Sciatic nerve (tissue), 2 donors: Measurements from ENCODE around the gene MARS2. TPM values are rescaled to one million over a fixed set of nuclear protein-coding genes. Genes with fewer than 3 reads are reported as not detected.
A peak's percentile ranks its signal among the peaks of the same experiment; 100 is the strongest.
"Not testable (repeated sequence)": the region's sequence is repeated elsewhere in the genome, so short reads cannot be mapped to it uniquely, and the experiment has no call there.

ENCODE experiments used
- ATAC-seq: fragments of 200-7000 bp; cut with Tn5 transposase; one replicate; pipeline ENCODE4 v1.9.1; 2020; ENCODE audit warnings: mild to moderate bottlenecking, moderate library complexity
- DNase-seq: peaks from one replicate; pipeline ENCODE4 v3.0.0-alpha.2; 2020; ENCODE audit warnings: low spot score
- intact Hi-C: fragments of 100-400 bp; cut with DNase I; formaldehyde crosslinking; loops from one replicate; pipeline ENCODE4 v1.14.2; 2022
- total RNA-seq: library from RNA; stranded (reverse); fragmentation: NEBNext Ultra II Directional; extraction: Animal tissue kit (Norgen Biotek cat#: 25700); gene quantifications from one replicate; pipeline ENCODE4 v1.2.1, GENCODE V29; 2021
- donor health status: DM: no; HTN: no; CAD: no.
- donor health status: DM: no; HTN: no; CAD: no.

The MARS2 gene
- total RNA-seq, 1 donor from 2014 or later: 3.1 TPM

DNA sequence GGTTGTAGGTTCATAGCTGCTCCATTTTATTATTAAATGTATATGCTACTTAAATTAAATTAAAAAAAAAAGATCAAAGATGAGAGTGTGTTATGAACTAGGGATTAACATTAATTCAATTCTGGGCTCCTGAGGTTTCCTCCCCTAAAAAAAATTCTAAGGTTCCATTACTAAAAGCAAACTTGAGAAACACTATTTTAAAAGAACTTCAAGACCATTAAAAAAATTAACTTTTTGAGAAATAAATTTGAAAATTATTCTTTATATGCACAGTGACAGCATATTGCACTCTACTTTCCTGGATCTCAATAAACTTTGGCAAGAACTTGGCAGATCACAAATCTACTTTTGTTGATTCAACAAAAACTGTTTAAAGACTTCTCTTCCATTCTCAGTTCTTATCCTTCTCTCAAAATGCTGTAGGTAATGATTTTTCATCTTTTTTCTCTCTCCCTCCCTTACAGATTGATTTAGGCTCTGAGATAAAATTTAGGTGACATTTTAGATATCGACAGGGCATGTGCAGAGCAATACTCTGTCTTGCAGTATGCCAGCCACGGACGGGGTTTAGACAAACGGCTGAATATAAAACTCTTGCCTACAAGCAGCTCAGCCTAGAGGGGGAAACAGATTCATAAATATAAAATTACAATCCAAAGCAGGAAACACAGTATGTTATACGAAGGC is 592 bp upstream of the MARS2 start:
- intact Hi-C loops: loop anchor here (10.0 kb wide), 1 partner anchor 210 kb away; the partner anchor contains the start of gene HSPD1
- ATAC-seq (peak; percentile 52), DNase-seq (no peak)

DNA sequence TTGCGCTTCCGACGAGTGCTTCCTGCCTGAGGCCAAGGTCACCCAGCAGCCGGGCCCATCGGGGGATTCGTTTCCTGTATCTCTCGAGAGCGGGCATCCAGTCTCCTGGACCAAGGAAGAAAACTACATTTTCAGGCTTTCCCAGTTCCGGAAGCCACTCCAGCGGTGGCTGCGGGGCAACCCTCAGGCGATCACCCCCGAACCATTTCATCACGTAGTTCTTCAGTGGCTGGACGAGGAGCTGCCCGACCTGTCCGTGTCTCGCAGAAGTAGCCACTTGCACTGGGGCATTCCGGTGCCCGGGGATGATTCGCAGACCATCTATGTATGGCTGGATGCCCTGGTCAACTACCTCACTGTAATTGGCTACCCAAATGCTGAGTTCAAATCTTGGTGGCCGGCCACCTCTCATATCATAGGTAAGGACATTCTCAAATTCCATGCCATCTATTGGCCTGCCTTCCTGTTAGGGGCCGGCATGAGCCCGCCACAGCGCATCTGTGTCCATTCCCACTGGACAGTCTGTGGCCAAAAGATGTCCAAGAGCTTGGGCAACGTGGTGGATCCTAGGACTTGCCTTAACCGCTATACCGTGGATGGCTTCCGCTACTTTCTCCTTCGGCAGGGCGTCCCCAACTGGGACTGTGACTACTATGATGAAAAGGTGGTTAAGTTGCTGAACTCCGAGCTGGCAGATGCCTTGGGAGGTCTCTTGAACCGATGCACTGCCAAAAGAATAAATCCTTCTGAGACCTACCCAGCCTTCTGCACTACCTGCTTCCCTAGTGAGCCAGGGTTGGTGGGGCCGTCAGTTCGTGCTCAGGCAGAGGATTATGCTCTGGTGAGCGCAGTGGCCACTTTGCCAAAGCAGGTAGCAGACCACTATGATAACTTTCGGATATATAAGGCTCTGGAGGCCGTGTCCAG is 1.0 kb downstream of the MARS2 start:
- intact Hi-C loops: loop anchor here (10.0 kb wide), 1 partner anchor 211 kb away; the partner anchor contains the start of gene HSPD1
- ATAC-seq (peak; percentile 2), DNase-seq (no peak)

DNA sequence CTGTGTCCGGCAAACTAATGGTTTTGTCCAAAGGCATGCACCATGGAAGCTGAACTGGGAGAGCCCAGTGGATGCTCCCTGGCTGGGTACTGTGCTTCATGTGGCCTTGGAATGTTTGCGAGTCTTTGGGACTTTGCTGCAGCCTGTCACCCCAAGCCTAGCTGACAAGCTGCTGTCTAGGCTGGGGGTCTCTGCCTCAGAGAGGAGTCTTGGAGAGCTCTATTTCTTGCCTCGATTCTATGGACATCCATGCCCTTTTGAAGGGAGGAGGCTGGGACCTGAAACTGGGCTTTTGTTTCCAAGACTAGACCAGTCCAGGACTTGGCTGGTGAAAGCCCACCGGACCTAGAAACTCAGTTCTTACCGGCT is 1.7 kb downstream of the MARS2 start:
- intact Hi-C loops: loop anchor here (10.0 kb wide), 1 partner anchor 212 kb away; the partner anchor contains the start of gene HSPD1
- no peak for DNase-seq
- ATAC-seq: no peak

DNA sequence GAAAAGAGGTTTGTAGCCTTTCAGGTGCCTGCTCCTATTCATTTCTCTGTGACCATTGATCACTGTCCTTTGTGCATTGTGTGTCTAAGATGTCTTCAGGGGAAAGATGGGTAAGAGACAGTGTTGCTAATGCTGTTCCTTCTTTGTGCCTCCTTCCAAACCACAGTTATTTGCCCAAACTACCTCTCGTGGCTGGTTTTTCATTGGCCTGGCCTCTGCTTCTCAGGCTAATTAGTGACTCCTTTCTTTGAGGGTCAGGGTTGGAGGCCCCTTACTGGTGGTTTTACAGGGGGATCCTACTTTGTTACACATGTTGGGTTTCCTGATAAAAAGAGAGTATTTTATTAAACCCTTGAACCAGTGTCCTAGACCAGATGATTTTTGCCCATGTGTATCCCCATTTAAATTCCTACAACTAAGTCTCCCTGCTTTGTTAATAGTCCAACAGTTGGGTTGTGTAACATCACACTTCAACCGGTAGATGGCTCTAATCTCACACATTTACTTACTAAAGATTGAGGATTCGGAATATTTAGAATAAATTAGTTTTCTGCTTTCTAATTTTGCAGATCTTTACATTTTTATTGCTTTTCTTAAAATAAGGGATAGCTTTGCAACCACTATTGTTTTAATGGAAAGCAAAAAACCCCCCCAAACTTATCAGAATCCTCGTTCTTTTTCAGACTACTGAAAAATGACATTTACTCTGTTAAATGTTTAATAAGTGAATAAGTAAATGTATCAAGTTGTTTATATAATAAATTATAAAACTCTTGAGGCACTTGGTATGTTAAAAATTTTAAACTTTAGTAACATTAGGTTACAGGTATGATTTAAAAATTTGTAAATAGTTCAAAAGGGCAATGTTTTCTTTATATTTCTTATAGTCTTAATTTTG is 2.4 kb downstream of the MARS2 start:
- DNase-seq (no peak), ATAC-seq (no peak)
- intact Hi-C loops: loop anchor here (10.0 kb wide), 1 partner anchor 213 kb away; the partner anchor contains the start of gene HSPD1

DNA sequence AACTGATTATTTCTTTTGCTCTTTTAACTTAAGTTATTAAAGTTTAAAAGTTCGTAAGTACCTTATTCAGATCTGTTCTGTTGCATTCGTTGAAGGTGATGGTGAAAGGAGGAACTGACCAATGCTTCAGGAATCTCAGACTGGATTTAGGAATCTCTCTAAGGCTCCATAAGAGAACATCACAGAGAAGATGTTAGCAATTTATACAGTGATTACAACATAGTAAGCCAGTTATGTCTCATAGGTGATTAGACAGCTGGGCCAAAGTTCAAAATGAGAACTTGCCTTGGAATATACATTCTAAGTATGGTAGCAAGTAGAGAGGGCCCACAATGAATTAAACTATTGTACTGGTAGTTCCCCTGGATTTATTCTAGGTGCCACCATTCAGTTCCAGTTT is 3.2 kb downstream of the MARS2 start:
- intact Hi-C loops: loop anchor here (10.0 kb wide), 1 partner anchor 214 kb away; the partner anchor contains the start of gene HSPD1
- no peak for DNase-seq
- no peak for ATAC-seq

DNA sequence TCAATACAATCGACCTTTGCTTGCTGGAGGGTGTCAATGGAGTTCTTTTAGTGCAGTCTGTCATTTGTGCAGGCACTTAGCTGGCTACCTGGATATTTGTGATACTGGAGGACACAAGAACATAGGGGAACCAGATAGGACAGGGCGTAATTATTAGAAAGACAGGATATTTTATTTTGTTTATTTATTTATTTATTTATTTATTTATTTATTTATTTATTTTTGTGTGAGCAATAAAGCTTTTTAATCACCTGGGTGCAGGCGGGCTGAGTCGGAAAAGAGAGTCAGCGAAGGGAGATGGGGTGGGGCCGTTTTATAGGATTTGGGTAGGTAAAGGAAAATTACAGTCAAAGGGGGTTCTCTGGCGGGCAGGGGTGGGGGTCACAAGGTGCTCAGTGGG is 4.0 kb downstream of the MARS2 start:
- ATAC-seq, DNase-seq: not testable (repeated sequence)
- intact Hi-C loops: loop anchor here (10.0 kb wide), 1 partner anchor 214 kb away; the partner anchor contains the start of gene HSPD1

DNA sequence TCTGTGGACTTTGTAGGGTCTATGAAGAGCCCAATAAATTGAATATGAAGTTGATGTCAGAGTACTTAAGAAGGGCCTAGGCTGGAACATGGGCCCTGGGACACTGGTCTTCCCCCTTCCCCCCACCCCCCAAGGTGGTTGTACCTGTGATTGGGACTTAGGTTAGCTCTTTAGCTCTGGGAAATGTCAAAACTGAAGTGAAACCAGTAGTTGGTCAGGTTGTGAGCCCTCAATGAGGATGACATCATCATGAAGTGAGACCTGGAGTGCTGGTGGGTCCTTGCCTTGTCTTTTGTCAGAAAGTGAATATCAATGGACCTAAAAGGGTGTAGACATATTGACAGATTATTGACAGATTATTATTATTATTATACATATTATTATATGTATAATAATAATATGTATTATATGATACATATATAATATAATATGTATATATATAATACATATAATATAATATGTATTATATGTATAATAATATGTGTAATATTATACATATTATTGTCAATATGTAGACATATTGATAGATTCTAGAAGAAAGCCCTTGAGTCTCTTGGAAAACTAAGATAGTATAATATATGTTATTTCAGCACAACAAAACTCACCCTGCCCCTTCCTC is 5.4 kb downstream of the MARS2 start:
- intact Hi-C loops: no loop called here
- DNase-seq: no peak
- no peak for ATAC-seq

DNA sequence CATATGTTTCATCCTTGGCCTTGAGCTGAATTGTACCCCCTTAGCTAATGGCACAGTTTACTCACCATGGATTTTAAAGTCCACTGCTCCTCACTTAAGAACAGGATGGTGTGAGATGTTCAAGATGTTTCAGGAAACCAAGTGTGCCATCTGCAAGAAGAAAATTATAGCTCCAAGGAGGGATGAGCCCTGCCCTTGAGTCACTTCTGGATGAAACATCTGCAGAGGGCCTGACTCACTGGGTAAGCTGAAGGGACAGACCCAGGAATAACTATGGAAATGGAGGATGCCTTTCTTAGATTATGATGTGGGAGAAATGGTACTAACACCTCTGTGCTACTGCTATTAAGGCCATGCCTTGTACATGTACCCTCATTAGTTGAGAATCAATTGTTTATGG is 6.4 kb downstream of the MARS2 start:
- intact Hi-C loops: no loop called here
- no peak for DNase-seq
- no peak for ATAC-seq

DNA sequence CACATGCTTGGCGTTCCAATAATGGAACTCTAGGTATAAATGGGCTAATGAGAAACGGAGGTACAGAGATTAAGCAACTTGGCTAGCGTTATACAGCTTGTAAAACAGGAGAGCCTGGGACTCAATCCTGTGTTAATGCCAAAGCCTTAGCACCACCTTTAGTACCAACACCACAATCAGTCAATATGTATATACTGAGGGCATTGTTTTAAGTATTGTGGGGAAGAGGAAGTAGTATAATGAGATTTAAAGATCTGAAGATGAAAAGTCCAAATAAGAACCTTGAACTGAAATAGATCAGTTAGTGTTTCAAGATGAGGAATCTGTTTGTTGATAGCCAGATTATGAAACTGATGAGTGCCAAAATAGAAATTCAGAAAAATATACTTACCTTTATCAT is 8.1 kb downstream of the MARS2 start:
- intact Hi-C loops: no loop called here
- ATAC-seq: no peak
- DNase-seq: no peak

DNA sequence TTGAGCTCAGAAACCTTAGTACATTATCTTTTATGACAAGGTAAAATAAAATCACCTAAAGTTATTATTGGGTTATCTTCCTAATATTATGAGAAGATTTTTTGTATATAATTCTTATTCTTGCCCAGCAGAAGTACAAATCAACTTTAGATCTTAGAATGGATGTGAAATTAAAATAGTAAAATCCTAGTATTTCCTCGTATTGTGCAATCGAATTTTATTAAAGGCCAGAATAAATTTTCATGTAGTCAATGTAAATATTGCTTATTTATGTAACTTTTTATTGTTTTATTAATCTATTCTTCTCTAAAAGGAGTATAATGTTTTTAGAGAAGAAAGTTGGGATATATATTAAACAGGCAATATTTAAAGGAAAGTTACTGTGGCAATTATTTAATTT is 12.7 kb downstream of the MARS2 start:
- intact Hi-C loops: no loop called here
- ATAC-seq (no peak), DNase-seq (no peak)

DNA sequence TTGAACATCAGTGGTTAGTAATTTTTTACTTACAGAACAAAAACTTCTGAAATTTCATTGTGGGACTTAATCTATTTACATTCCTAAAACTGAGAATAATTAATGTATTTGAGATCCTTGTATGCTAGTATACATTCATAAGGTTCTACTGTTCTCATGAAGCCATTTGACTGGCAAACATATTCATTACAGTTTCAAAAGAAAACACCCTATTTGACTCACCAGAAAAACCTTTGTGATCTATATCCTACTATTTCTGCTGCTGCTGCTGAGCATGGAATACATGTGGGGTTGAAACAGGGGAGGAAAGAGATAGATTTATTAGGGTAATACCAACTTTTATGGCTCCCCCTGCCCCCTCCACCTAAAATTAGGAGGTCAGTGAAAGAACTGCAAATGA is 21.8 kb downstream of the MARS2 start:
- intact Hi-C loops: no loop called here
- DNase-seq: no peak
- no peak for ATAC-seq

DNA sequence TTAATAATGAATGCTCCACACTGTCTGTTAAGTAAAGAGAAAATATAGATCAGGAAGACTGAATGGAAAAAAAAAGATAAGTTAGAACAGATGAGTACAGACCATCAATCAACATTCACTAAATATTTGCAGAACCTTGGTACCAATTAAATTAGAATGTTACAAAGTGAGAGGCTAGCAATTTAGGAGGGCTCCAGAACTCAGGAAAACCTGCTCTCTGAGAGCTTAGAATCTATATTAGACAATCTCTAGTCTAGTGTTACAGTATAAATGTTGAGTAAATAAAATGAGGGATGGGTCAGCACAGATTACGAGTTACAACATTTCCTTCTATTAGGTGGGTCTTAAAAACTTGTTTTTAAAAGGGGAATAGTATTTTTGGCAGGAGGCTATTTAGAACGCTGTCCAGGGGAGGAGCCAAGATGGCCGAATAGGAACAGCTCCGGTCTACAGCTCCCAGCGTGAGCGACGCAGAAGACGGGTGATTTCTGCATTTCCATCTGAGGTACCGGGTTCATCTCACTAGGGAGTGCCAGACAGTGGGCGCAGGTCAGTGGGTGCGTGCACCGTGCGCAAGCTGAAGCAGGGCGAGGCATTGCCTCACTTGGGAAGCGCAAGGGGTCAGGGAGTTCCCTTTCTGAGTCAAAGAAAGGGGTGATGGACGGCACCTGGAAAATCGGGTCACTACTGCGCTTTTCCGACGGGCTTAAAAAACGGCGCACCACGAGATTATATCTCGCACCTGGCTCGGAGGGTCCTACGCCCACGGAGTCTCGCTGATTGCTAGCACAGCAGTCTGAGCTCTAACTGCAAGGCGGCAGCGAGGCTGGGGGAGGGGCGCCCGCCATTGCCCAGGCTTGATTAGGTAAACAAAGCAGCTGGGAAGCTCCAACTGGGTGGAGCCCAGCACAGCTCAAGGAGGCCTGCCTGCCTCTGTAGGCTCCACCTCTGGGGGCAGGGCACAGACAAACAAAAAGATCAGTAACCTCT is 23.7 kb downstream of the MARS2 start:
- intact Hi-C loops, DNase-seq, ATAC-seq: not testable (repeated sequence)

DNA sequence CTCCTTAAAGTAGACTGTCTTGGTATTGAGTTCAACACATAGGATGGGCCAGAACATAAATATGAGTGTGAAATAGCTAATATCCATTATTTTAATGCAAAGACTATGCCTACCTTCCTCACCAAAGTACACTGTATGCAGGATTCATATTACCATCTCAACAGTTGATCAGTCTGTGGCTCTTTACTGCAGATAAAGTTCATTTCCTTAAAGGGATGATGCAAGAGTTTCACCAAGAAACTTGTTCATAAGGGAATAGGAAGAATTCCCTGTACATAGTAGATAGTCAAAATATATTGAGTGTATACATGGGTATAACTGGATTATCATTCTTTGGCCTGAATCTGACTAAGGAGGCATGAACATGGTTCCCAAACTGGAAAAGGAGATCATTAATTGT is 35.0 kb downstream of the MARS2 start:
- DNase-seq (no peak), ATAC-seq (no peak)
- intact Hi-C loops: no loop called here

Other genes with a start within 250 kb of the MARS2 start
- gene HSPD1, start 205.5 kb upstream of the MARS2 start, total RNA-seq: 136 TPM
- gene HSPE1, start 205.0 kb upstream of the MARS2 start, total RNA-seq: 60.4 TPM
- gene MOB4, start 189.3 kb upstream of the MARS2 start, total RNA-seq: 25.6 TPM
- 47.7 TPM for gene RFTN2, start 29.8 kb upstream of the MARS2 start, total RNA-seq
- not detected for gene BOLL, start 80.0 kb downstream of the MARS2 start, total RNA-seq
- 6.7 TPM for gene PLCL1, start 99.2 kb downstream of the MARS2 start, total RNA-seq